ENCODE data around the gene CALR. TPM values are rescaled to one million over a fixed set of nuclear protein-coding genes. Genes with fewer than 3 reads are reported as not detected.
"Not testable (repeated sequence)": the region's sequence is repeated elsewhere in the genome, so short reads cannot be mapped to it uniquely, and the experiment has no call there.

CALR gene
- total RNA-seq, 1 experiment from 2014 or later = 547 TPM

GRCh38 chr19:12953138-12953798, 14.9 kb downstream of the CALR start:
- Histone ChIP-seq H3K4me3 (ENCODE audit: low read length) (no peak overlapping the region), H3K27ac (ENCODE audit: low read length) (no peak overlapping the region), H3K9me2 (replicated peaks; ENCODE audit: insufficient read depth, low read length) (no peaks in the 10 kb centered on the region), H3K79me2 (ENCODE audit: low read length) (peaks cover 36% of the 10 kb centered on the region), H3K27me3 (ENCODE audit: low read length) (no peaks in the 10 kb centered on the region), H3K4me2 (ENCODE audit: low read depth, low read length, poor library complexity, severe bottlenecking) (no peak overlapping the region), H3K4me1 (ENCODE audit: low read length) (peaks cover 39% of the 10 kb centered on the region), H3K9ac (ENCODE audit: low read length) (no peak overlapping the region), H4K20me1 (ENCODE audit: insufficient read depth, low read depth, low read length) (no peaks in the 10 kb centered on the region), H3K36me3 (ENCODE audit: insufficient read depth, low read length) (peaks cover 6% of the 10 kb centered on the region; the same call in 1 of the 2 replicates), H3K9me3 (ENCODE audit: low read length) (no peaks in the 10 kb centered on the region), H2AFZ (ENCODE audit: low read length) (no peak overlapping the region)
- DNase-seq = no peak

- 0 out of 2 replicates have a peak, but pooled peaks cover 3% of the 10 kb centered on the region for H3K36me3 ChIP-seq (ENCODE audit: insufficient read depth, low read length)
- peak overlapping the region; percentile 56 for H3K27ac ChIP-seq (ENCODE audit: low read length)
- peak; percentile 45 for DNase-seq
- H2AFZ ChIP-seq (ENCODE audit: low read length) = no peak overlapping the region
- peaks cover 36% of the 10 kb centered on the region for H3K79me2 ChIP-seq (ENCODE audit: low read length)
- H3K4me2 ChIP-seq (ENCODE audit: low read depth, low read length, poor library complexity, severe bottlenecking) = peak overlapping the region; percentile 73
- peak overlapping the region; percentile 87 for H3K9ac ChIP-seq (ENCODE audit: low read length)
- H3K9me2 ChIP-seq (replicated peaks; ENCODE audit: insufficient read depth, low read length) = no peaks in the 10 kb centered on the region
- no peak overlapping the region for H3K4me3 ChIP-seq (ENCODE audit: low read length)
- no peaks in the 10 kb centered on the region for H3K9me3 ChIP-seq (ENCODE audit: low read length)
- H3K27me3 ChIP-seq (ENCODE audit: low read length) = no peaks in the 10 kb centered on the region
- peaks cover 39% of the 10 kb centered on the region for H3K4me1 ChIP-seq (ENCODE audit: low read length)
- no peaks in the 10 kb centered on the region for H4K20me1 ChIP-seq (ENCODE audit: insufficient read depth, low read depth, low read length)
These were observed 15.6 kb downstream of the CALR start for GRCh38 chr19:12953799-12954611.

GRCh38 chr19:12954612-12954962, 16.2 kb downstream of the CALR start:
- Histone ChIP-seq H4K20me1 (ENCODE audit: insufficient read depth, low read depth, low read length) (no peaks in the 10 kb centered on the region), H3K27me3 (ENCODE audit: low read length) (no peaks in the 10 kb centered on the region), H3K27ac (ENCODE audit: low read length) (peak overlapping the region; percentile 56), H2AFZ (ENCODE audit: low read length) (no peak overlapping the region), H3K9me3 (ENCODE audit: low read length) (no peaks in the 10 kb centered on the region), H3K4me1 (ENCODE audit: low read length) (peaks cover 39% of the 10 kb centered on the region), H3K9me2 (replicated peaks; ENCODE audit: insufficient read depth, low read length) (no peaks in the 10 kb centered on the region), H3K4me3 (ENCODE audit: low read length) (peak overlapping the region; percentile 92; the same call in 1 of the 2 replicates), H3K79me2 (ENCODE audit: low read length) (peaks cover 36% of the 10 kb centered on the region), H3K4me2 (ENCODE audit: low read depth, low read length, poor library complexity, severe bottlenecking) (peak overlapping the region; percentile 73), H3K9ac (ENCODE audit: low read length) (peak overlapping the region; percentile 87), H3K36me3 (ENCODE audit: insufficient read depth, low read length) (0 out of 2 replicates have a peak, but pooled peaks cover 3% of the 10 kb centered on the region)
- DNase-seq = peak; percentile 48

- Histone ChIP-seq H3K4me1 (ENCODE audit: low read length) (peaks cover 39% of the 10 kb centered on the region), H3K79me2 (ENCODE audit: low read length) (peaks cover 36% of the 10 kb centered on the region), H3K4me2 (ENCODE audit: low read depth, low read length, poor library complexity, severe bottlenecking) (peak overlapping the region; percentile 73), H3K4me3 (ENCODE audit: low read length) (peak overlapping the region; percentile 92), H3K27ac (ENCODE audit: low read length) (peak overlapping the region; percentile 56; the same call in 1 of the 2 replicates), H3K9ac (ENCODE audit: low read length) (peak overlapping the region; percentile 87)
- H3K9me2 ChIP-seq (replicated peaks; ENCODE audit: insufficient read depth, low read length); H3K9me3 ChIP-seq (ENCODE audit: low read length); H4K20me1 ChIP-seq (ENCODE audit: insufficient read depth, low read depth, low read length); H2AFZ ChIP-seq (ENCODE audit: low read length); DNase-seq; H3K36me3 ChIP-seq (ENCODE audit: insufficient read depth, low read length); H3K27me3 ChIP-seq (ENCODE audit: low read length): not testable (repeated sequence)
These were observed 17.2 kb downstream of the CALR start for GRCh38 chr19:12955575-12955974.

- H2AFZ ChIP-seq (ENCODE audit: low read length) = no peak overlapping the region
- H3K27ac ChIP-seq (ENCODE audit: low read length) = peak overlapping the region; percentile 54; the same call in 1 of the 2 replicates
- H3K79me2 ChIP-seq (ENCODE audit: low read length) = peaks cover 36% of the 10 kb centered on the region
- no peaks in the 10 kb centered on the region for H3K27me3 ChIP-seq (ENCODE audit: low read length)
- DNase-seq = peak; percentile 54
- no peaks in the 10 kb centered on the region for H3K9me3 ChIP-seq (ENCODE audit: low read length)
- peak overlapping the region; percentile 87 for H3K9ac ChIP-seq (ENCODE audit: low read length)
- H3K9me2 ChIP-seq (replicated peaks; ENCODE audit: insufficient read depth, low read length) = no peaks in the 10 kb centered on the region
- H3K36me3 ChIP-seq (ENCODE audit: insufficient read depth, low read length) = 0 out of 2 replicates have a peak, but pooled peaks cover 3% of the 10 kb centered on the region
- H3K4me3 ChIP-seq (ENCODE audit: low read length) = peak overlapping the region; percentile 92
- H3K4me1 ChIP-seq (ENCODE audit: low read length) = peaks cover 39% of the 10 kb centered on the region
- H4K20me1 ChIP-seq (ENCODE audit: insufficient read depth, low read depth, low read length) = no peaks in the 10 kb centered on the region
- H3K4me2 ChIP-seq (ENCODE audit: low read depth, low read length, poor library complexity, severe bottlenecking) = peak overlapping the region; percentile 73
These were observed 17.6 kb downstream of the CALR start for GRCh38 chr19:12955996-12956395.

- peak; percentile 93 for DNase-seq
- H3K36me3 ChIP-seq (ENCODE audit: insufficient read depth, low read length) = 0 out of 2 replicates have a peak, but pooled peaks cover 3% of the 10 kb centered on the region
- no peaks in the 10 kb centered on the region for H3K27me3 ChIP-seq (ENCODE audit: low read length)
- H3K4me1 ChIP-seq (ENCODE audit: low read length) = peaks cover 39% of the 10 kb centered on the region
- peaks cover 36% of the 10 kb centered on the region for H3K79me2 ChIP-seq (ENCODE audit: low read length)
- H3K9ac ChIP-seq (ENCODE audit: low read length) = peak within 1 kb of the TSS; percentile 87
- peak within 1 kb of the TSS; percentile 73 for H3K4me2 ChIP-seq (ENCODE audit: low read depth, low read length, poor library complexity, severe bottlenecking)
- H3K4me3 ChIP-seq (ENCODE audit: low read length) = peak within 1 kb of the TSS; percentile 92
- no peaks in the 10 kb centered on the region for H4K20me1 ChIP-seq (ENCODE audit: insufficient read depth, low read depth, low read length)
- H3K9me2 ChIP-seq (replicated peaks; ENCODE audit: insufficient read depth, low read length) = no peaks in the 10 kb centered on the region
- H2AFZ ChIP-seq (ENCODE audit: low read length) = peak within 1 kb of the TSS; percentile 83
- no peaks in the 10 kb centered on the region for H3K9me3 ChIP-seq (ENCODE audit: low read length)
- peak within 1 kb of the TSS; percentile 54 for H3K27ac ChIP-seq (ENCODE audit: low read length)
These were observed 18.3 kb downstream of the CALR start, which contains the start of gene GADD45GIP1 for GRCh38 chr19:12956446-12957388. TSS of gene GADD45GIP1 (minus strand) at chr19:12957223. CDS start at chr19:12957212, 11 bp downstream.

GRCh38 chr19:12957389-12957952, 19.1 kb downstream of the CALR start:
- H2AFZ ChIP-seq (ENCODE audit: low read length) = peak overlapping the region; percentile 83
- peaks cover 36% of the 10 kb centered on the region for H3K79me2 ChIP-seq (ENCODE audit: low read length)
- peak overlapping the region; percentile 87 for H3K9ac ChIP-seq (ENCODE audit: low read length)

More at GRCh38 chr19:12957389-12957952, 19.1 kb downstream of the CALR start:
- not testable (repeated sequence) for H3K27me3 ChIP-seq (ENCODE audit: low read length); H3K9me2 ChIP-seq (replicated peaks; ENCODE audit: insufficient read depth, low read length); H3K36me3 ChIP-seq (ENCODE audit: insufficient read depth, low read length); H3K9me3 ChIP-seq (ENCODE audit: low read length); H4K20me1 ChIP-seq (ENCODE audit: insufficient read depth, low read depth, low read length)
- Histone ChIP-seq H3K27ac (ENCODE audit: low read length) (peak overlapping the region; percentile 54), H3K4me1 (ENCODE audit: low read length) (peaks cover 39% of the 10 kb centered on the region), H3K4me3 (ENCODE audit: low read length) (peak overlapping the region; percentile 92), H3K4me2 (ENCODE audit: low read depth, low read length, poor library complexity, severe bottlenecking) (peak overlapping the region; percentile 73)
- peak; percentile 40 for DNase-seq

Data from Karpas-422 (cell line).